Hepatocyte (in vitro differentiated cells): ENCODE results near the gene JAKMIP3.

Source experiments
- EZH2 ChIP-seq: fragments of 200-600 bp; sonication (generic); IDR thresholded peaks from 2 replicates; pipeline ENCODE4 v1.6.1; 2016; ENCODE audit warnings: antibody characterized with exemption, mild to moderate bottlenecking, borderline replicate concordance
- EZH2phosphoT487 ChIP-seq: fragments of 200-600 bp; sonication (generic); IDR thresholded peaks from one replicate; pipeline ENCODE4 v1.6.1; 2018; ENCODE audit warnings: antibody characterized with exemption, mild to moderate bottlenecking, low read depth, moderate library complexity; ENCODE audit not compliant: unreplicated experiment, severe bottlenecking
- TF ChIP-seq, protein P1 (sequence below): fragments of 200-600 bp; sonication (generic); IDR thresholded peaks from 2 replicates; pipeline ENCODE4 v1.5.1; 2016; ENCODE audit warnings: antibody characterized with exemption, mild to moderate bottlenecking; ENCODE audit not compliant: poor library complexity

DNA sequence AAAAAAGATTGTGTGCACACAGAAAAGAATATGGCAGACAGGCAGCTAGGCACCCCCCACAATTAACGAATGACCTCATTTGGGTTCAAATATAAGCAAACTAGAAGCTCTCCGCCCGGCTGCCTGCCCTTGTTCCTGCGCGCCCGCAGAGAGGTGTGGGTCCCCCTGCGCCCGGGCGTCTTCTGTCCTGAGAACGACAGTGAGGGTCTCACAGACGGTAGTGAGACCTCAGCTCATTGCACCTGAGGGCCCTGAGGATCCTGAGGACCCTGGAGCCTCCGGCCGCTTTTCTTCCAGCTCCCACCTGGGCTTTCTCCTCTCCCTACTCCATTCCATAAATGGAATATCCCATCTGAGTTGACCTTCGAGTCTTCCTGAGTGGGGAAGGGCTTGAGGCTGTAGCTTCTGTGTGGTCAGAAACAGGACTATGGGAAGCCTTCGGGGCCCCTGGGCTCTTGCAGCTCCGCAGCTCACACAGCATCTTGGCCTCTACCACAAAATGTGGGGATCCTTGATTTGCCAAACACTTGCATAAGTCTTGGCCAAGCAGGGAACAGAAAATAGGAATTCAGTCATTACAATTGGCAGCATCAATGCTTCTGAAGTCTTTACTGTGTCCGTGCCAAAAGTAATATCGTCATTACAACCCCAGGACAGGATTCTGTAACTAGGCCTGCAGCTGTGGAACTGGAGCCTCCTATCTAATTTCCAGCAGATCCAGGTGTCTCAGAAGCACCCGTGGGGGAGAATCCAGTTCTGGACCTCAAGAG, 43.8 kb downstream of the JAKMIP3 start:
- TF ChIP-seq, protein P1, sequence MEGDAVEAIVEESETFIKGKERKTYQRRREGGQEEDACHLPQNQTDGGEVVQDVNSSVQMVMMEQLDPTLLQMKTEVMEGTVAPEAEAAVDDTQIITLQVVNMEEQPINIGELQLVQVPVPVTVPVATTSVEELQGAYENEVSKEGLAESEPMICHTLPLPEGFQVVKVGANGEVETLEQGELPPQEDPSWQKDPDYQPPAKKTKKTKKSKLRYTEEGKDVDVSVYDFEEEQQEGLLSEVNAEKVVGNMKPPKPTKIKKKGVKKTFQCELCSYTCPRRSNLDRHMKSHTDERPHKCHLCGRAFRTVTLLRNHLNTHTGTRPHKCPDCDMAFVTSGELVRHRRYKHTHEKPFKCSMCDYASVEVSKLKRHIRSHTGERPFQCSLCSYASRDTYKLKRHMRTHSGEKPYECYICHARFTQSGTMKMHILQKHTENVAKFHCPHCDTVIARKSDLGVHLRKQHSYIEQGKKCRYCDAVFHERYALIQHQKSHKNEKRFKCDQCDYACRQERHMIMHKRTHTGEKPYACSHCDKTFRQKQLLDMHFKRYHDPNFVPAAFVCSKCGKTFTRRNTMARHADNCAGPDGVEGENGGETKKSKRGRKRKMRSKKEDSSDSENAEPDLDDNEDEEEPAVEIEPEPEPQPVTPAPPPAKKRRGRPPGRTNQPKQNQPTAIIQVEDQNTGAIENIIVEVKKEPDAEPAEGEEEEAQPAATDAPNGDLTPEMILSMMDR: no peak
- TF ChIP-seq EZH2phosphoT487 (no peak), EZH2 (no peak)
